ENCODE results near the gene MBOAT2. TPM values are rescaled to one million over a fixed set of nuclear protein-coding genes. Genes with fewer than 3 reads are reported as not detected.

MBOAT2 gene
- total RNA-seq, 1 donor from 2014 or later, result 0.91 TPM

- ATAC-seq (no peak), DNase-seq (ENCODE audit: low spot score) (no peak)
Measured at GRCh38 chr2:8863331-8863953, 140.0 kb downstream of the MBOAT2 start.

- DNase-seq (ENCODE audit: low spot score) (no peak), ATAC-seq (no peak)
Measured at GRCh38 chr2:8862230-8862629, 141.3 kb downstream of the MBOAT2 start.

GRCh38 chr2:8861797-8862196, 141.7 kb downstream of the MBOAT2 start:
- DNase-seq (ENCODE audit: low spot score) (no peak), ATAC-seq (no peak)

- DNase-seq (ENCODE audit: low spot score) (no peak), ATAC-seq (no peak)
Measured at GRCh38 chr2:8860239-8860638, 143.2 kb downstream of the MBOAT2 start.

GRCh38 chr2:8858910-8859309, 144.6 kb downstream of the MBOAT2 start:
- no peak for ATAC-seq

GRCh38 chr2:8858264-8858663, 145.2 kb downstream of the MBOAT2 start:
- DNase-seq (ENCODE audit: low spot score), result no peak
- ATAC-seq, result no peak

More at GRCh38 chr2:8858910-8859309, 144.6 kb downstream of the MBOAT2 start:
- DNase-seq (ENCODE audit: low spot score), result no peak

GRCh38 chr2:8857709-8858108, 145.8 kb downstream of the MBOAT2 start:
- ATAC-seq (no peak), DNase-seq (ENCODE audit: low spot score) (no peak)

GRCh38 chr2:8856176-8856575, 147.3 kb downstream of the MBOAT2 start:
- no peak for ATAC-seq
- DNase-seq (ENCODE audit: low spot score), result no peak

- ATAC-seq (no peak), DNase-seq (ENCODE audit: low spot score) (no peak)
Measured at GRCh38 chr2:8855010-8855409, 148.5 kb downstream of the MBOAT2 start.

- DNase-seq (ENCODE audit: low spot score) (no peak), ATAC-seq (no peak)
Measured at GRCh38 chr2:8853426-8853825, 150.1 kb downstream of the MBOAT2 start.

GRCh38 chr2:8851811-8852560, 151.5 kb downstream of the MBOAT2 start:
- DNase-seq (ENCODE audit: low spot score), result no peak
- no peak for ATAC-seq

GRCh38 chr2:8850845-8851487, 152.5 kb downstream of the MBOAT2 start:
- DNase-seq (ENCODE audit: low spot score), result no peak
- no peak for ATAC-seq

- ATAC-seq, result no peak
- DNase-seq (ENCODE audit: low spot score), result no peak
Measured at GRCh38 chr2:8849327-8849726, 154.2 kb downstream of the MBOAT2 start.

- DNase-seq (ENCODE audit: low spot score), result no peak
- ATAC-seq, result no peak
Measured at GRCh38 chr2:8848328-8849100, 155.0 kb downstream of the MBOAT2 start.

- DNase-seq (ENCODE audit: low spot score), result no peak
- ATAC-seq, result no peak
Measured at GRCh38 chr2:8847400-8847799, 156.1 kb downstream of the MBOAT2 start.

- DNase-seq (ENCODE audit: low spot score) (no peak), ATAC-seq (no peak)
Measured at GRCh38 chr2:8841932-8842331, 161.6 kb downstream of the MBOAT2 start.

- ATAC-seq (no peak), DNase-seq (ENCODE audit: low spot score) (no peak)
Measured at GRCh38 chr2:8840475-8841091, 162.9 kb downstream of the MBOAT2 start.

- ATAC-seq, result no peak
- no peak for DNase-seq (ENCODE audit: low spot score)
Measured at GRCh38 chr2:8839189-8839965, 164.1 kb downstream of the MBOAT2 start.

GRCh38 chr2:8837795-8838140, 165.7 kb downstream of the MBOAT2 start:
- DNase-seq (ENCODE audit: low spot score), result no peak
- no peak for ATAC-seq
